Activated T-cell treated with anti-CD3 and anti-CD28 coated beads, Interleukin-2, amount 50 U/mL, for 72 hours (primary cell): ENCODE data around the gene MAPKAP1. TPM values are rescaled to one million over a fixed set of nuclear protein-coding genes. Genes with fewer than 3 reads are reported as not detected.

Experiments
- ATAC-seq, 2 donors: fragments of 150-1000 bp; cut with Tn5 transposase; replicated peaks in 1 of 2; 2 replicates each; pipeline ENCODE4 v1.10.0; 2021; ENCODE audit warnings: moderate library complexity in 2 of 2, mild to moderate bottlenecking in 1 of 2
- DNase-seq, 2 donors: peaks; one replicate each; pipeline ENCODE4 v3.0.0; 2021 to 2022; ENCODE audit warnings: mixed read lengths in 1 of 2
- H3K27ac Mint-ChIP-seq: one replicate; pipeline ENCODE4 v1.8.0; 2022; ENCODE audit warnings: mild to moderate bottlenecking, moderate library complexity, mixed read lengths
- H3K27me3 Mint-ChIP-seq: one replicate; pipeline ENCODE4 v1.8.0; 2022; ENCODE audit warnings: low read depth, mixed read lengths
- H3K36me3 Mint-ChIP-seq, 2 donors: one replicate each; pipeline ENCODE4 v1.8.0; 2022; ENCODE audit warnings: mixed read lengths in 2 of 2, mild to moderate bottlenecking in 1 of 2; ENCODE audit not compliant: insufficient read depth in 2 of 2
- H3K4me1 Mint-ChIP-seq: one replicate; pipeline ENCODE4 v1.8.0; 2022; ENCODE audit warnings: low read depth, mixed read lengths
- H3K4me3 Mint-ChIP-seq, 2 donors: one replicate each; pipeline ENCODE4 v1.8.0; 2022; ENCODE audit warnings: mild to moderate bottlenecking in 2 of 2, mixed read lengths in 2 of 2, moderate library complexity in 2 of 2
- H3K9me3 Mint-ChIP-seq, 2 donors: one replicate each; pipeline ENCODE4 v1.8.0; 2022; ENCODE audit warnings: mixed read lengths in 2 of 2
- total RNA-seq, 2 donors: library from RNA; stranded (reverse); gene quantifications; one replicate each; pipeline ENCODE4 v1.2.3, GENCODE V29; 2022

Gene MAPKAP1
- total RNA-seq, 2 donors from 2014 or later = 42.1 to 42.8 TPM

DNA sequence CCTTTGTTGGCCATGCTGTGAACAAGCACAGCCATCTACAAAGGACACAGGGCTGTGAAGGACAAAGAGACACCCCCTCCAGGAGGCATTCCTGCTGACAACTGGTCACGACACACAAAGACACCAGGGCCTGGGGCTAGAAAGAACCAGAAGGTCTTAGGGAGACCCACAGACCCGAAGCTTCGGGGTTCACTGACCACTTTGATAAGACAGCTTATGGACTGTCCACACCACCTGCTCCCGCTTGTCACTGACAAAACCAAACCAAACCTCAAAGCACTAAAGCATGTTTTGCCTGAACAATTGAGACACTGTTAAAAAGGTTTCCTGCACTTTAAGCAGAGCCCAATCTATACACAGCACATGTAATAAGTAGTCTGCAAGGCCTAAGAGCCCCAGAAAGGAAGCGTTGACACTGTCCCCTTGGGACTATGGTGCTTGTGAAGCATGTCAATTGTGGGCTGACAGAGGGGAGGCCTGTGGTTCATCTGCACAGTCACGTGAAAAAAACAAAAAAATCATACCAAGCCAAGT lies 260.4 kb downstream of the MAPKAP1 start:
- no peak overlapping the region for H3K27ac Mint-ChIP-seq
- no peaks in the 10 kb centered on the region for H3K36me3 Mint-ChIP-seq
- DNase-seq (no peak), ATAC-seq (no peak)
- H3K4me1 Mint-ChIP-seq = no peaks in the 10 kb centered on the region
- no peaks in the 10 kb centered on the region for H3K9me3 Mint-ChIP-seq
- no peaks in the 10 kb centered on the region for H3K27me3 Mint-ChIP-seq
- no peak overlapping the region for H3K4me3 Mint-ChIP-seq

DNA sequence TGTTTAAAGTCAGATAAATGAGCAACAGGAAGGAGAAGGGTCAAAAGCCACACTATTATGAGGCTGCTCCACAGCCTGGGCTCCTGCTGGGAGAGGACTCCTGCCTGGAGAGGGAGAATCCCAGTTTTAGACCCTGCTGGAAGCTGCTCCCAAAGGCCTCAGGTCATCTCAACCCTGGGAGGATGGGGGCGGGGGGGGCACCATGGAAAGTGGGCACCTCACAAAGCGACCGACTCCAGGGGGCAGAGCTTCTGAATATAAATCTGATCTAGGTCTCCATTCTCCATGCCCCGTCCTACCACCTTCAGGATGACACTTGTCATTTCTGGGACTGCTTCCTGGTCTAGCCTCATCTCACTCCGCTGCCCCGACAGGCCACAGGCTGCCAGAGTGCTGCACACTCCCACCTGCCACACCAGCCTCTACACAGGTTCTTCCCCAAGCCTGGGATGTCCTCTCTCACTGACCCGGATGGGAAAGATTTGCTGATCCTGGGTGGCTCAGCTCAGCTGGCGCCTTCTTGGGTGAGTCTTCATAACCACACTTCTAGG lies 262.0 kb downstream of the MAPKAP1 start:
- no peak for DNase-seq
- Mint-ChIP-seq H3K27me3 (no peaks in the 10 kb centered on the region), H3K27ac (no peak overlapping the region), H3K9me3 (no peaks in the 10 kb centered on the region), H3K4me3 (no peak overlapping the region), H3K4me1 (no peaks in the 10 kb centered on the region), H3K36me3 (no peaks in the 10 kb centered on the region)
- no peak for ATAC-seq

DNA sequence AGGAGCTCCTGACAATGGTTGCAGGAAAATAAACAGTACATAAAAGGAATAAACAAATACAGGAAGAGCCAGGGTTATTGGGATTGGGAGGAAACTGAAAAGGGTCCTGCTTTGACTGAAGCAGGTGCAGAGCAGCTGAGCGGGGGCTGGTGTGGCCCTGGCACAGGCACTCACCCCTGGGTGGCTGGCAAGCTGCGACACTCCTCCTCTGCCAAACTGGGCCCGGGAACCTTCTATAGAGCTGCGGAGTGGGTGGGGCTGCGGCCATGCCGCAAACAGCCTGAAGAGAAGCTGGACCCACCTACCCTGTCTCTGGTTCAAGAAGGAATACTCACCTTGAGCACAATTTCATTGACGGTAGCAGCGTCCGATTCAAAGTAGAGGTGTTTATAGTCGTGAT lies 262.8 kb downstream of the MAPKAP1 start:
- H3K27ac Mint-ChIP-seq = no peak overlapping the region
- DNase-seq (no peak), ATAC-seq (no peak)
- no peaks in the 10 kb centered on the region for H3K4me1 Mint-ChIP-seq
- no peaks in the 10 kb centered on the region for H3K27me3 Mint-ChIP-seq
- no peaks in the 10 kb centered on the region for H3K9me3 Mint-ChIP-seq
- no peak overlapping the region for H3K4me3 Mint-ChIP-seq
- no peaks in the 10 kb centered on the region for H3K36me3 Mint-ChIP-seq

DNA sequence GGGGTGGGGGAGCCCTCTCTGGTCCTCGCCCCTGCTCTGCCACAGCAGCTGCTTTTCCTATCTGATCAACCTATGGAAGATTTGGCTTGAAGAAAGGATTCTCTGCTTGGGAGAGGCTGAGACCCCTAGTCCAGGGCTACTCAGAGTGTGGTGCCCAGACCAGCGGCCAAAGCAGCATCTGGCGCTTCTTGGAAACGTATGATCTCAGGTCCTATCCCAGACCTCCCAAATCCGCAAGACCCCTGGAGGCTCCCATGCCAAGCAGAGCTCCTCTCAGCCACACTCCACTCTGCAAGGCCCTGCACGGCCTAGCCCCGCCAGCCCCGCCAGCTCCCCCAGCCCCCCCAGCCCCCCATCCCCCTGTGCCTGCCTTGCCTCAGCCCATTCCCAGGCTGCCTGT lies 263.6 kb downstream of the MAPKAP1 start:
- Mint-ChIP-seq H3K4me1 (no peaks in the 10 kb centered on the region), H3K4me3 (no peak overlapping the region), H3K9me3 (no peaks in the 10 kb centered on the region), H3K27me3 (no peaks in the 10 kb centered on the region), H3K27ac (no peak overlapping the region), H3K36me3 (no peaks in the 10 kb centered on the region)
- DNase-seq = no peak
- no peak for ATAC-seq

DNA sequence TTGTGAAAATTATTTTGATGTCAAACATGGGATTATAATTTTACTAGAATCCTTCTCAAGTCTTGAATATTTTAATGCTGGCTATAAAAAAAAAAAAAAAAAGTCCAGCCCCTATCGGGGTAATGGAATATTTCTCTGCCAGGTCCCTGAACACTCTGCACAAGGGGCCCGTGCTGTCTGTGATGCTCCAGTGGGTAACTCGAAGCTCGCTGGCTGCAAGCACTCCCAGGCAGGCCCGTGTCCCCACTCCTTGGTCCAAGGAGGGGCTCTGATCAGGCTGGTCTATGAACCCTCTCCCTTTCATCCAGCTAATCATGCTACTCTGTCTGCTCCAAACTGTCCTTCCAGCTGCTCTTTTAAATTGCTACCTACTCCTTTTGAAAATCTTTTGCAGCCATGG lies 264.6 kb downstream of the MAPKAP1 start:
- no peaks in the 10 kb centered on the region for H3K27me3 Mint-ChIP-seq
- H3K4me1 Mint-ChIP-seq = no peaks in the 10 kb centered on the region
- no peak overlapping the region for H3K4me3 Mint-ChIP-seq
- ATAC-seq (no peak), DNase-seq (no peak)
- no peaks in the 10 kb centered on the region for H3K9me3 Mint-ChIP-seq
- H3K27ac Mint-ChIP-seq = no peak overlapping the region
- no peaks in the 10 kb centered on the region for H3K36me3 Mint-ChIP-seq

DNA sequence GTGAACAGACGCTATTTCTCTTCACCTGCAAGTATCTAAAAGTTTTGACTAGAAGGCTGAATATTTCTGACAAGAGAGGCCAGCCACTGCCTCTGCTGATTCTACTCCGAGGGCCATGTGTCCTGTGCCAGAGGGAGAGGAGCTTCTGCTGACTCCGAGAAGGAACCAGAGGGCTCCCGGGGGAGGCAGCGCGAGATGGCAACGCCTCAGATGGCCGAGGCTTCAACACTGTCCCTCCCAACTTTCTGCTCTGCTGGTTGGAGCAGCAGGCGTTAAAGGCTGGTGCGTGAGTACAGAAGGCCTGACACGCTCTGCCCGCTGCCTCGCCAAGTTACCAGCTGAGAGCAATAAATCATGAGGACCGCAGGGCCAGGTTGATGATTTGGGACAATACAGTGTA lies 266.6 kb downstream of the MAPKAP1 start:
- no peaks in the 10 kb centered on the region for H3K9me3 Mint-ChIP-seq
- no peak for ATAC-seq

DNA sequence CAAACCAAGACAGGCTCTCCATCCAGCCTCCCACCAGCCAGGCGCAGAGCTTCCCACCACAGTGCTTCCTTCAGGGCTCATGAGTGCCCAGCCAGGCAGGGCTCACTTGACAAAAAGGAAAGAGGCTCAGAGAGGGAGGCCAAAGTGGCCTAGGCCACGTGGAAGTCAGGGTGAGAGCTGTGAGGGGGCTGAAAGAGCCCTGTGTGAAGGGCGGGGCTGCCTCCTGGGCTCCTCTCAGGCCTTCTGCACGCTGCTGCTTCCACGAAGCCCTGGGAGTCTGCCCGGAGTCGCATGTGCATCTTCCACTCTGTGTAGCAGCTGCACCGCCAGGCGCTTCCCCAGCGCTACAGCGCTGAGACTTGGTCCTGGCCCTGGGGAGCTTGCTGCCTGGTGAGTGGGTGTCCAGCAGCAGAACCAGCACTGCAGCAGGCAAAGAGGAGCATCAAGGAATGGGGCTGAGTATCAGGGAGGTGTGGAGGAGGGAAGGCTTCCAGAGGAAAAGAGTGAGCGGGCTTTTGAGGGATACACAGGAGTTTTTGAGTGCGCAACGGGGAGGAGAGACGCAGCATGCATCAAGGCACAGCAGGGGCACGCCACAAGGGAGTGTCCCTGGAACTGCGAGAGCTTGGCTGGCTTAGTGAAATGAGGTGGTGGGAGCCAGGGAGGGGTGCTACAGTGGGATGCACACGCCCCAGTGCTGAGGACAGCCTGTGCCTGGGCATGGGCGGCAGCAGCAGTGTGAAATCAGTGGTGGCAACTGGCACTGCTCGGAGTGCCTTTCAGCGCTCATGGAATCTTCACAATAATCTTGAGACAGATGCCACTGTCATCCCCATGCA lies 267.4 kb downstream of the MAPKAP1 start:
- no peaks in the 10 kb centered on the region for H3K36me3 Mint-ChIP-seq

More for the DNA sequence above, 266.6 kb downstream of the MAPKAP1 start:
- Mint-ChIP-seq H3K27ac (no peak overlapping the region), H3K4me1 (no peaks in the 10 kb centered on the region), H3K27me3 (no peaks in the 10 kb centered on the region), H3K4me3 (no peak overlapping the region), H3K36me3 (no peaks in the 10 kb centered on the region)
- DNase-seq = no peak

DNA sequence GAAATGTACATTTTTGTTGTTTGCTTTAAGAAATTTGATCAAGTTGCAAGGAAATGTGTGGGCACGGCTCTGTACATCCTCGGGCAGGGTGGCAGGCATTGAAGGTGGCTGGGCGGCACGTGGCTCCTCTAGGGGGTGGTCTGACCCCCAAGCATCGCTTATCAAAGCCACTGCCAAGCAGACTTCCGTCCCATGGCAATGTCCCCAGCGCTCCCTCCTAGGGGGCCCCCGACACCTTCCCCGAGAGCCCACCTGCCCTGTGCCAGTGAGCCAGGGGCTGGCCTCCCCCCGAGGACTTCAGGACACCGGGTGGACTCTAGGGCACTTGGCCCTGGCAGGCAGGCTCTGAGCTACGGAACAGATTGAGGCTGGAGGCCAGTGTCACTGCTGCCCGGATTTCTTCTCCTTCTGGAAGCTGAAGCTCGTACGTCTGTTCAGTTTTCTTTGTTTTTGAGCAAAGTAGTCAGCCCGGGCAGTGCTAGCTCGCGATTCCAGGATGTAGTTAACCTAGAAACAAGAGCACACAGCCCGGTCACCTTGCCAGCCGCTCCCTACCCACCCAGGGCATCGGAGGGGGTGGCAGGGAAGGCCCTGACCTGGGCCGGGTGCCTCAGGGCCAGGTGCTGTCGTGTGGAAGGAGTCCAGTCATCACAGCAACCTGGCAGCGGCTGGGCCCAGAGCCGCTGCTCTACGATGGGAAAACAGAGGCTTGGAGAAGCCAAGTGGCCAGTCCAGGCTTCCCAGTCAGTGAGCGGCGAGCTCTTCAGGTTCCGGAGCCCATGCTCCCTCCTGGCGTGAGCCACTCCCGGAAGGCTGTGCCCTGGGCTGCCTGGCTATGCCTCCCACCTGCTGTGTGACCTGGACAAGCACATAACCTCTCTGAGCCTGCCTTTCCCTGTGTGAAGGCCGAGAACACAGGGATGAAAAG lies 268.2 kb downstream of the MAPKAP1 start:
- H3K36me3 Mint-ChIP-seq = no peaks in the 10 kb centered on the region
- H3K4me1 Mint-ChIP-seq = no peaks in the 10 kb centered on the region
- no peaks in the 10 kb centered on the region for H3K9me3 Mint-ChIP-seq
- no peak for DNase-seq
- no peak overlapping the region for H3K4me3 Mint-ChIP-seq
- H3K27ac Mint-ChIP-seq = no peak overlapping the region
- H3K27me3 Mint-ChIP-seq = no peaks in the 10 kb centered on the region
- ATAC-seq = no peak

More for the DNA sequence above, 267.4 kb downstream of the MAPKAP1 start:
- Mint-ChIP-seq H3K4me3 (no peak overlapping the region), H3K27ac (no peak overlapping the region), H3K9me3 (no peaks in the 10 kb centered on the region), H3K27me3 (no peaks in the 10 kb centered on the region), H3K4me1 (no peaks in the 10 kb centered on the region)
- ATAC-seq (no peak), DNase-seq (no peak)

DNA sequence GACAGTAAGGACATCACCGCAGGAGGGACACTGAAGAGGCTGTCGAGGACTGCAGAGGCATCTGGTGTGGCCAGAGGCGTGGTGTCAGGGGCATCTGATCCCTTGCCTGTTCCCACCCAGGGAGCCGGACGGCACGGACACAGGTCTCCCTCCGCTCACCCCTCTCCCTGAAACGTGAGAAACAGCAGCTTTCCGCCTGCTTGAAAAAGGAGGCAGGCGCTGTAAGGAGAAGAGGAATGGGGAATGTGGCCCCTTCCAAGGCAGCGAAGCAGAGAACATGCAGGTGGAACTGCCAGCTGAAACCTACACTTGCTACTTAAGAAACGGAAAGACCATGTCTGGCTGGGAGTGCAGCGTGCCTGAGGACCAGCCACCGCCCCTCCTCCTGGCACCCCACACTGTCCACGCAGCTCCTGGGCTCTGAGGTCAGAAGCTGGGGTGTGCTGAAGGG lies 269.2 kb downstream of the MAPKAP1 start:
- H3K27ac Mint-ChIP-seq = no peak overlapping the region

DNA sequence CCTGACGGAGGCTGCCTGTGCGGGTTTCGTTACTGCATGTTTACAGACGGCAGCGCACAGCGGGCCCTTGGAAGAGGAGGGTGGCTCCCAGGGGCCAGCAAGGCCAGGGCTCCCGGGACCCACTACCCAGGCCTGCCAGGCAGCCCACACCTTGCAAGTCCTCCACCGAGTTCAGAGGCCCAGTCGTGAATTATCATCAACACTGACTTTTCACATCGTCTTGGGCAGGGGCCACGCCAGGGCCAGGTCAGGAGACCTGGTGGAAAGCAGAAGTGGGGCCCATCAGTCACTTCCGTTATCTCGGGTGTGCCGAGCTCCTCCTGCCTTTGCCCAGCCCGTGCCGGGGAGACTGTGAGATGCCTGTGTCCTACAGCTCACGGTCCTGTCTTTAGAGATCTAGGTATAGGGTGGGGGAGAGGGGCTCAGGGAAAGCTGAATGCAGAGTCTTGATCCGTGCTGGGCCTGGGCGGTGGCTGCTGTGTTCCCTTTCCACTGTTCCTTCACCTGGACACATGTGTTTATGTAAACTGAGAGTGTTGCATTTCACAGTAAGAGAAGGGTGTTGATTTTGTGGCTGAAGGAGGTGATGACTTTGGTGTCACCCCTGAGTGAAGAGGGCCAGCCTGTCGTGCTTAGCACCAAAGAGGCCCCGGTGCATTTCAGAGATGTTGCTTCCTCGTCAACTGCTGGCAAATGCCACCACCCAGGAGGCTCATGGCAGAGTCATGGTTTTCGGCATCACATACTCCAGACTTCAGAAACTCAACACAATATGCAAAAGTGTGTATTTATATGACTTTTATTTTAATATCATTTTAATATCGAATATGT lies 270.2 kb downstream of the MAPKAP1 start:
- no peaks in the 10 kb centered on the region for H3K36me3 Mint-ChIP-seq
- H3K4me1 Mint-ChIP-seq = no peaks in the 10 kb centered on the region
- DNase-seq = no peak
- H3K27ac Mint-ChIP-seq = no peak overlapping the region
- no peaks in the 10 kb centered on the region for H3K27me3 Mint-ChIP-seq
- H3K4me3 Mint-ChIP-seq = no peak overlapping the region
- ATAC-seq = no peak
- no peaks in the 10 kb centered on the region for H3K9me3 Mint-ChIP-seq

More for the DNA sequence above, 269.2 kb downstream of the MAPKAP1 start:
- Mint-ChIP-seq H3K27me3 (no peaks in the 10 kb centered on the region), H3K4me3 (no peak overlapping the region), H3K36me3 (no peaks in the 10 kb centered on the region), H3K9me3 (no peaks in the 10 kb centered on the region), H3K4me1 (no peaks in the 10 kb centered on the region)
- ATAC-seq (no peak), DNase-seq (no peak)

DNA sequence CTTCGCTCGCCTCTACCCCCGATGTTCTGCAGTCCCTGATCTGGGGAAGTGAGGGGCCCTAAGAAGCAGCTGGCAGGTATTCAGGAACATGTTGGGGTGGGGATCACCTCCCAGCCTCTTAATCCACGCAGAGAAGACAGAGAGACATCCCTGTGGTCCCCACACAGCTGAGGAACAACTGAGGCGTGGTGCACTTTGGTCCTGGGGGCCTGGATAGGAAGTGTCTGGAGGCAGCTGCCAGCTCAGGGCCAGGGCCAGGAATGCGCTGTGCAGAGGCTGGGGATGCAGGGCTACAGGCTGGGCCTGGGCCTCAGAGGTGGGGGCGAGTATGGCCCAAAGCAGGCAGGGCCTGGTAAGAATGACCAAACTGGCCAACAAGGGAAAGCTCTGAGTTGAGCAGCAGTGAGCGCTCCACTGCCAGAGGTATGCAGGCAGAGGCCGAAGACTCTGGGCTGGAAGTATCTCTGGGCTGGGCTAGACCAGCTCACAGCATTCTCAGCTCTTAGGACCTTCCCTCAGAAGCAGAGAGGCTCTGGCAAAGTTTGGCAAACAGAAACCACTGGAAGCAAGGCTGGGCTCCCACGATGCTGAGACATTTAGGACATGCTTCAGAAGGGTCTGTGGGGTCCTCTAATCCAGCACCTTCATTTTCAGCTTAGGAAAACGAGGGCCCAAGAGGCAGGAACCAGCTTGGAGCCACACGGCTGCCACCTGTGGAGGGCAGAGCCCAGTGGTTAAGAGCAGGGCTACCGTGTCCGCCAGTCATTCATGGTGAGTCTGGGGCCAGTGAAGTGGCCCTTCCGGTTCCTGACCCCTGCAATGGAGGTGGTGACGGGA lies 271.0 kb downstream of the MAPKAP1 start:
- ATAC-seq = no peak
- Mint-ChIP-seq H3K27ac (no peak overlapping the region), H3K27me3 (no peaks in the 10 kb centered on the region)

More for the DNA sequence above, 271.0 kb downstream of the MAPKAP1 start:
- no peak for DNase-seq
- Mint-ChIP-seq H3K4me3 (no peak overlapping the region), H3K36me3 (no peaks in the 10 kb centered on the region), H3K4me1 (no peaks in the 10 kb centered on the region), H3K9me3 (no peaks in the 10 kb centered on the region)
